OCI-LY7 (cell line): ENCODE data around the gene TTC9B. TPM values are rescaled to one million over a fixed set of nuclear protein-coding genes. Genes with fewer than 3 reads are reported as not detected.

Source experiments
- BruUV-seq: library from RNA; stranded (reverse); fragments of 400-500 nt; replicated peaks from 2 replicates; lab custom pipeline; 2021; lab: Mats Ljungman, UMichigan
- CTCF ChIA-PET: fragments of 300-600 bp; sonication (Branson Sonifier 250); formaldehyde crosslinking; loops from one replicate; lab custom pipeline; 2022; ENCODE audit warnings: antibody characterized with exemption; ENCODE audit not compliant: unreplicated experiment; lab: Charles Lee
- POLR2A ChIA-PET: fragments of 300-600 bp; sonication (Branson Sonifier 250); formaldehyde crosslinking; loops from one replicate; lab custom pipeline; 2022; ENCODE audit warnings: antibody characterized with exemption; lab: Charles Lee
- DNase-seq: peaks from one replicate; pipeline ENCODE4 v3.0.0-alpha.2; 2015; ENCODE audit warnings: low spot score
- H2AFZ ChIP-seq: fragments of 200-600 bp; sonication (generic), shearing (Covaris generic); 2 replicates; pipeline ENCODE4 v1.6.1; 2014; ENCODE audit warnings: mild to moderate bottlenecking, antibody characterized with exemption, low read length, moderate library complexity
- H3K27ac ChIP-seq: fragments of 200-600 bp; sonication (generic); 2 replicates; pipeline ENCODE4 v1.5.1; 2014; ENCODE audit warnings: mixed run types, low read depth, mild to moderate bottlenecking, moderate library complexity, low read length, inconsistent platforms; ENCODE audit not compliant: poor library complexity, severe bottlenecking
- H3K36me3 ChIP-seq: fragments of 200-600 bp; sonication (generic); 2 replicates; pipeline ENCODE4 v1.6.1; 2014; ENCODE audit warnings: mild to moderate bottlenecking, antibody characterized with exemption, low read length, moderate library complexity, mixed read lengths; ENCODE audit not compliant: insufficient read depth
- H3K4me1 ChIP-seq: fragments of 200-600 bp; sonication (generic); 2 replicates; pipeline ENCODE4 v1.5.1; 2014; ENCODE audit warnings: mild to moderate bottlenecking, low read length; ENCODE audit not compliant: insufficient read depth, poor library complexity, severe bottlenecking
- H3K4me2 ChIP-seq: fragments of 200-600 bp; sonication (generic); 2 replicates; pipeline ENCODE4 v1.6.1; 2014; ENCODE audit warnings: mild to moderate bottlenecking, low read length
- H3K4me3 ChIP-seq: fragments of 200-600 bp; sonication (generic); 2 replicates; pipeline ENCODE4 v1.5.1; 2014; ENCODE audit warnings: mild to moderate bottlenecking, low read depth, low read length; ENCODE audit not compliant: poor library complexity, severe bottlenecking
- H3K79me2 ChIP-seq: fragments of 200-600 bp; sonication (generic); 2 replicates; pipeline ENCODE4 v1.6.1; 2016; ENCODE audit warnings: low read depth, mild to moderate bottlenecking, low read length, moderate library complexity, mixed read lengths; ENCODE audit not compliant: insufficient read depth
- H3K9me2 ChIP-seq: fragments of 200-600 bp; sonication (generic); 2 replicates; pipeline ENCODE4 v1.6.1; 2016; ENCODE audit warnings: mild to moderate bottlenecking, low read length, mixed read lengths; ENCODE audit not compliant: insufficient read depth
- H3K9me3 ChIP-seq: fragments of 200-600 bp; sonication (generic); 2 replicates; pipeline ENCODE4 v1.6.1; 2014; ENCODE audit warnings: mild to moderate bottlenecking, mixed run types, low read length, mixed read lengths
- H4K20me1 ChIP-seq: fragments of 200-600 bp; sonication (generic); 2 replicates; pipeline ENCODE4 v1.6.1; 2014; ENCODE audit warnings: mild to moderate bottlenecking, antibody characterized with exemption, low read length, moderate library complexity, mixed read lengths; ENCODE audit not compliant: insufficient read depth
- CTCF ChIP-seq: fragments of 200-600 bp; sonication (generic); conservative IDR thresholded peaks from 2 replicates; pipeline ENCODE4 v1.5.1; 2014; ENCODE audit warnings: mild to moderate bottlenecking, antibody characterized with exemption, low read length, moderate library complexity, mixed read lengths
- EZH2phosphoT487 ChIP-seq: fragments of 200-600 bp; sonication (generic); IDR thresholded peaks from 2 replicates; pipeline ENCODE4 v1.6.1; 2018; ENCODE audit warnings: low read depth, borderline replicate concordance, mild to moderate bottlenecking, mixed run types, antibody characterized with exemption, low read length, moderate library complexity, mixed read lengths
- intact Hi-C: fragments of 100-400 bp; cut with micrococcal nuclease; formaldehyde crosslinking; loops from one replicate; pipeline ENCODE4 v1.10.0; 2022; ENCODE audit not compliant: unreplicated experiment
- total RNA-seq, 2 experiments: library from RNA; depleted of rRNA in 1 of 2; stranded (reverse); fragments of >200 nt in 1 of 2; shearing (Covaris generic) in 1 of 2; gene quantifications; 2 replicates each; pipeline ENCODE4 v1.2.3, GENCODE V29; 2014 to 2022

Gene TTC9B
- total RNA-seq, 2 experiments from 2014 or later = not detected

- intact Hi-C loops = no loop called here
- no peaks in the 10 kb centered on the region for H4K20me1 ChIP-seq
- H3K4me1 ChIP-seq = no peaks in the 10 kb centered on the region
- H3K36me3 ChIP-seq = peaks cover 49% of the 10 kb centered on the region
- no TSS peak for BruUV-seq
- DNase-seq = no peak
- H3K79me2 ChIP-seq = no peaks in the 10 kb centered on the region
- no peak overlapping the region for H3K27ac ChIP-seq
- no peaks in the 10 kb centered on the region for H3K9me2 ChIP-seq
- POLR2A ChIA-PET = no interaction called here
- H3K9me3 ChIP-seq = no peaks in the 10 kb centered on the region
- CTCF ChIA-PET = interaction anchor here (0.6 kb wide), 1 partner anchor 323 kb away, joined by 4 read pairs; no protein-coding TSS in a partner anchor
- TF ChIP-seq EZH2phosphoT487 = no peak
- TF ChIP-seq CTCF = no peak
- no peak overlapping the region for H3K4me3 ChIP-seq
- no peak overlapping the region for H2AFZ ChIP-seq
- no peak overlapping the region for H3K4me2 ChIP-seq
These were observed 16.4 kb upstream of the TTC9B start for GRCh38 chr19:40234429-40235237.

GRCh38 chr19:40233811-40234389 lies 15.7 kb upstream of the TTC9B start:
- no peak overlapping the region for H3K4me3 ChIP-seq
- intact Hi-C loops = no loop called here
- H4K20me1 ChIP-seq = no peaks in the 10 kb centered on the region; the same call in 1 of the 2 replicates
- ChIA-PET POLR2A (no interaction called here), CTCF (no interaction called here)
- H3K79me2 ChIP-seq = no peaks in the 10 kb centered on the region
- no peaks in the 10 kb centered on the region for H3K9me2 ChIP-seq
- H3K36me3 ChIP-seq = peaks cover 42% of the 10 kb centered on the region
- BruUV-seq = no TSS peak
- TF ChIP-seq EZH2phosphoT487 (no peak), CTCF (no peak)
- DNase-seq = no peak
- no peak overlapping the region for H3K4me2 ChIP-seq
- H3K27ac ChIP-seq = no peak overlapping the region
- no peaks in the 10 kb centered on the region for H3K4me1 ChIP-seq
- H2AFZ ChIP-seq = no peak overlapping the region
- H3K9me3 ChIP-seq = no peaks in the 10 kb centered on the region
